ENCODE measurements around the gene CLCN4.

Gene CLCN4

GRCh38 chrX:10197279-10198210 is 40.8 kb downstream of the CLCN4 start:
- DNase-seq = no peak

- DNase-seq = no peak
Observed at GRCh38 chrX:10198254-10198653, 41.5 kb downstream of the CLCN4 start.

GRCh38 chrX:10199212-10199611 is 42.4 kb downstream of the CLCN4 start:
- no peak for DNase-seq

- DNase-seq = no peak
Observed at GRCh38 chrX:10203617-10204016, 46.8 kb downstream of the CLCN4 start.

GRCh38 chrX:10206317-10206716 is 49.5 kb downstream of the CLCN4 start:
- no peak for DNase-seq

GRCh38 chrX:10208281-10208856 is 51.6 kb downstream of the CLCN4 start:
- no peak for DNase-seq

- DNase-seq = peak; percentile 22
Observed at GRCh38 chrX:10208953-10209352, 52.2 kb downstream of the CLCN4 start.

- no peak for DNase-seq
Observed at GRCh38 chrX:10212395-10212794, 55.6 kb downstream of the CLCN4 start.

GRCh38 chrX:10213716-10214115 is 56.9 kb downstream of the CLCN4 start:
- DNase-seq = no peak

GRCh38 chrX:10216208-10216607 is 59.4 kb downstream of the CLCN4 start:
- no peak for DNase-seq

- no peak for DNase-seq
Observed at GRCh38 chrX:10217198-10217597, 60.4 kb downstream of the CLCN4 start.

GRCh38 chrX:10221651-10222050 is 64.9 kb downstream of the CLCN4 start:
- no peak for DNase-seq

GRCh38 chrX:10223276-10223675 is 66.5 kb downstream of the CLCN4 start:
- DNase-seq = no peak

GRCh38 chrX:10223781-10224180 is 67.0 kb downstream of the CLCN4 start:
- DNase-seq = no peak

- no peak for DNase-seq
Observed at GRCh38 chrX:10230222-10230621, 73.4 kb downstream of the CLCN4 start.

GRCh38 chrX:10231461-10231860 is 74.7 kb downstream of the CLCN4 start:
- DNase-seq = no peak

GRCh38 chrX:10233173-10233572 is 76.4 kb downstream of the CLCN4 start:
- no peak for DNase-seq

- DNase-seq = no peak
Observed at GRCh38 chrX:10233696-10234095, 76.9 kb downstream of the CLCN4 start.

GRCh38 chrX:10235851-10236250 is 79.1 kb downstream of the CLCN4 start:
- DNase-seq = no peak

- no peak for DNase-seq
Observed at GRCh38 chrX:10237241-10237640, 80.5 kb downstream of the CLCN4 start.

- DNase-seq = no peak
Observed at GRCh38 chrX:10239611-10240064, 82.9 kb downstream of the CLCN4 start.

GRCh38 chrX:10240918-10241317 is 84.1 kb downstream of the CLCN4 start:
- DNase-seq = no peak

- DNase-seq = no peak
Observed at GRCh38 chrX:10242026-10242425, 85.3 kb downstream of the CLCN4 start.

GRCh38 chrX:10243106-10243505 is 86.3 kb downstream of the CLCN4 start:
- no peak for DNase-seq
